NCI-H2029 (cell line): ENCODE results near the gene TANC2.

Experiments used
- DNase-seq: peaks from one replicate; lab custom pipeline; 2025; lab: John Stamatoyannopoulos, UW

TANC2 gene

GRCh38 chr17:62965686-62966425, at the start of gene TANC2:
Gene TANC2, plus strand, starts transcription at chr17:62966235. Its CDS starts 43,325 bp downstream, at chr17:63009560.
- peak; percentile 54 for DNase-seq

DNA sequence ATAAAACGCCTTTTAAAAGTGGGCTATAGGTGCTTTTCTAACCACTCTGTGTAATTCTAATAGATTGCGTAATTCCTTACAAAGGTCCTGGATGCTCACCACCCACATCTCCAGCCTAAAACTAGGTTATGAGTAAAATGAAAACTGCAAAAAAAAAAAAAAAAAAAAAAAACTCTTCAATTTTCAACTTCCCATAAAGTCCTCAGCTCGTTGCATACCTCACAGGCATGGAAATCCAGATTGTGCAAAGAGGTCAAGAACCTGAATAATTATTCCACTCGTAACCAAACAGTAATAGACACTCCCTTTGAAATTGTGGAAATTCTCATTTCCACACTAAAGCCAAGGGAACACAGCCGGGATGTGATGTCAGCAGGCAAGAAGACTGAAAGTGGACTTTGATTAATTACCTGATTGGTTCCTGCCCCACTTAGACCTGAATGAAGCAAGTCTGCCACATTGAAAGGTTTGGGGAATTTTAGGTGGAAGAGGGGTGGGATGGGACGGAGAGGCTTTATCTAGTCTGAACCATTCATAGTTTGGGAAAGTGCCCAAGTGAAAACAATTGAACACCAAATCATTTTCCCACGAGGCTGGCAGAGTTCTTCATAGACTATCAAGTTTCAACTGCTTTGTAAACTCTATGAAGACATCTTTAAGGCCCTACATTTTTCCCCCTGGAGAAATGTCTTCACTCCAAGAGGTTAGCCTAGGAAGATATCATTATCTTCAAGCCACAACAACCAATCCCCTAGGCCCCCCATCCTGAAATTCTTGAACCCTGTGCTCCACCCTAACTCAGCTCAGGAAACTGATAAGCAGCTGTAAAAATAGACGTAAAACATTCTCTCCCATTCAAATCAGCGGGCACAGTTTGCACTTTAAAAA, 49.1 kb upstream of the TANC2 start:
- DNase-seq = no peak

- no peak for DNase-seq
Measured at GRCh38 chr17:62919388-62919787, 46.6 kb upstream of the TANC2 start.

- no peak for DNase-seq
Measured at GRCh38 chr17:62920300-62920699, 45.7 kb upstream of the TANC2 start.

GRCh38 chr17:62921817-62922216, 44.2 kb upstream of the TANC2 start:
- DNase-seq = no peak

DNA sequence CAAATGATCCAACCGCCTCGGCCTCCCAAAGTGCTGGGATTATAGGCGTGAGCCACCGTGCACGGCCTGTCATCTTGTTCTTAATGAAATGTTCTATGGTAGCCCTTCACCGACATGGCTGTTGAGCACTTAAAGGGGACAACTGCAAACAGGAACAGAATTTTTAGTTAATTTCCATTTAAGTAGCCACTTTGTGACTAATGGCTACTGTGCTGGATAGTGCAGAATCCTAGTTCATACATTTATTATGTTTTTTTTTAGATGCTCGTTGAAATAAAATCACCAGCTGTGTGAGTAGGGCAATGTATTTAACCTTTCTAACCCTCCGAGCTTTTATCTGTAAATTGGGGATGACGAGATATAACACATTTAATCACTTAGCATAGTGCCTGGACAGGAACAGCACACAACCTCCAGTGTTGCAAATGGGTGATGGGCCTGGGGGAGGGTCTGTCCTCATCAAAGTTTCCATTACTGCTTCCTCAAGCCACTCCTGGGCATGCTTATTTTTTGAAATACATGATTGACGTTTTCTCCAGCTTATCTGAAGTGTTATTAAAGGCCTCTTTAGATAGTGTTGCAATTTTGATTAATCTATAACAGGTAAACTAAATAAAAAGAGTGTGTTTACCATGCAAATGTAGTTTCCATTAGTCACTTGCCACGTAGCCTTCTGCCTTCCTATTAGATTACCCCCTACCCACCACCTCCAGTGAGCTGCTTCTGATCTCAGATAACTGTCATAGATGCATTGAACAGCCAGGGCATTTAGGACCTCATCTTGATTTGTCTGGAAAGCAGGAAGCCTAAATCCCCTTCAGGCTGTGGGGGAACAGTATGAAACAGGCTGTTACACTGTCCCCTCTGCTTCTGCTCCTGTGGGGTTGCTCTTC, 42.5 kb upstream of the TANC2 start:
- DNase-seq = no peak

- no peak for DNase-seq
Measured at GRCh38 chr17:62925267-62925836, 40.7 kb upstream of the TANC2 start.

DNA sequence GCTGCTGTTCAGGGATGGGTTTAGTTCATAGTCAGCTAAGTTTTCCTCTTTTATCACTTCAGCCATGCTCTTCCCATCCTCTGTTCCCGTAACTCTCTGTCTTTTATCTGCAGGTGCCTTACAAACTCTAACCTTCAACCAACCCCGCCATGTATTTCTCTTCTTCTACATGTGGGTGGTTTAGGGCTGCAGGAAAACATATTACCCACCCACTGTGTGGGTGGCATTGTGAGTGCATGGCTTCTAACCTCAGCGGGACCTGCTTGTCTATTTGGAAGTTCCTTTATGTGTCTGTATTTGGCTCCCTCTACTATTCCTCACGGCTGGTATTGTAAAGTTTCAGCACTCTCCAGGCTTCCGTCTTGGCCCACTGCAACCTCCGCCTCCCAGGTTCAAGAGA, 39.0 kb upstream of the TANC2 start:
- DNase-seq = no peak

- no peak for DNase-seq
Measured at GRCh38 chr17:62929320-62929719, 36.7 kb upstream of the TANC2 start.

DNA sequence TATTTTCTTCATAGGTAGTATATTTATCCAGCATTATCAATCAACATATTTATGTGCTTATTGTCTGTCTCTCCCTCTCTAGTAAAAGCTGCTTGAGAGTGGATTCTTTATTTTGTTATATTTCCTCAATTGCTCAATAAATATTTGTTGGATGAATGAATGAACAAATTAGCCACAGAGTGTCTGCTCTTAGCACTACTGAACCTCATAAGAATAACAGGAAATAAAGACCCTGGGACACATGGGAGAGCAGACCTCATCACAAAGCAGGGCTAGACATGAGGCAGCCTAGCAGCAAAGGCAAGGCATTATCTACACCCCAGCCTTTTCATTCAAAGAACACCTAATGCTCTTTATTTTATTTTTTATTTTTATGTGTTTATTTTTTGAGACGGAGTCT, 34.9 kb upstream of the TANC2 start:
- no peak for DNase-seq

DNA sequence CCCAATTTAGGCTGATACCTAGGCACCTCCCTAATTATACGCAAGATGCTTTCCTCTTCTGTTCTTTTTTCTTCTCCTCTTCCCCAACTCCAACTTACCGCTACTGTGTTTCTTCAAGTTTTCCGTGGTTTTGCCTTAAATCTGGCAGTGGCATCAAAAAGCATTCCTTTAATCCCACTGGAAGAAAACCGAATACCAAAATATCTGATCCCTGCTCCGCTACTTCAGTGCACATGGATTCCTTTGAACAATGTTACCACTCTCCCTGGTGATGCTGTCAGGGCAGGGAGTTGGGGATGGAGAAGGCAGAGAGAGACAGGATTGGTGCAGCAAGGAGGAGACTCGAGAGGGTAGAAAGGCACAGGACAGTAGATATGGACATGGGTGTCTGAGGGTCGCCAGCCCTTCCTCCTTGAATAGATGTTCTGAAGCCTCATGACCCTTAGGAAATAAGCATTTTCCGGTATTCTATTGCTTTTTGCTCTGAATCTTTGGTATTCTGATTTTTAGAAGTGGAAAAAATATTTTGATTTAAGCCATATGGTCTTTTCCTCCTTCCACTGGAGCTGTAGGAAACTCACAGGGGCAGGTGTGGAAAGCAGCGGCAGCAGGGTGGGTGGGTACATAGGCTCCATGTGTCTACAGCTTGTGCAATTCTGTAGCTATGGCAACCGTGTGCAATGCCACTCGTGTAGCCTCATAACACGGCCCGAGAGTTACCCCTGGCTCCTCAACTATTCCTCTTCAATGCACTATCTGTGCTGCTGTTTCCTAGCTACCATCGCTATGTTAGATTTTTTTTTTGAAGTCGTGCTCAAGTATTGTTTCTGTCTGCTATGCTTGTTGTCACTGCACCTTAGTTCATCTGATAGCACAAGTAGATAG, 32.3 kb upstream of the TANC2 start:
- peak; percentile 7 for DNase-seq

- DNase-seq = no peak
Measured at GRCh38 chr17:62935098-62935497, 30.9 kb upstream of the TANC2 start.

DNA sequence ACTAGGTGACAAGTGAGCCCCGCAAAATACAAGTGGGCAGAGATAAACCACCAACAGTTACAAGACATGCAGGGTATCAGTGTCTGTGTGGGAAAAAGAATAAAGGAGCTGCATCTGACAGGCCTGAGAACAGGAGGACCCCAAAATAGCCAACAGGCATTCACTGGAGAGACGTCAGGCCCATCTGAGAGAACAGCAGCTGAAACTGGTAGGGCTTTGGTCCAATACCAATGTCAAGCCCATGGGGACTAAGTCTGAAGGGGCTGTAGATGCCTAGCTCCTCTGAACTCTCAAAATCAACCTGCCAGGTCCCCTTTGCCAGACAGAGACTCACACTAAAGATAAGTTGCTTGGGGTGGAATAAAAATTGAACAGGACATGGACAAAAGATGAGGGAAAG, 30.5 kb upstream of the TANC2 start:
- DNase-seq = no peak

DNA sequence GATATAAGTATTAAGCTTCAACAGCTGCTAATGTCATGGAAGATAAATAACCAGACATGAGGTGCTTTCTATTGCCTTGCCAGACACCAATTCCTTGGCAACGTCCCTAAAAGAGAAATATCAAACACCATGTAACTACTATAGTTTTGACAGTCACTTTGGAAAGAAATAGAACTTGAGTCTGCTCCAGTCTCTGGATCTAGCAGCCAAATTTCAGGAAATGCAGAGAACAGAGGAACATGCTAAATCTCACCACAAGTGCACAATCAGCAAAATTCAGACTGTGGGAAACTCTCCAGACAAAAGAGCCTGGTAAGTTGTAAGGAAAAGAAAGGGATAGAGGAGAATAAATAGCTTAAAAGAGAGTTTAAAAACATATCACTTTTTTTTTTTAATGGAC, 28.4 kb upstream of the TANC2 start:
- DNase-seq = no peak

DNA sequence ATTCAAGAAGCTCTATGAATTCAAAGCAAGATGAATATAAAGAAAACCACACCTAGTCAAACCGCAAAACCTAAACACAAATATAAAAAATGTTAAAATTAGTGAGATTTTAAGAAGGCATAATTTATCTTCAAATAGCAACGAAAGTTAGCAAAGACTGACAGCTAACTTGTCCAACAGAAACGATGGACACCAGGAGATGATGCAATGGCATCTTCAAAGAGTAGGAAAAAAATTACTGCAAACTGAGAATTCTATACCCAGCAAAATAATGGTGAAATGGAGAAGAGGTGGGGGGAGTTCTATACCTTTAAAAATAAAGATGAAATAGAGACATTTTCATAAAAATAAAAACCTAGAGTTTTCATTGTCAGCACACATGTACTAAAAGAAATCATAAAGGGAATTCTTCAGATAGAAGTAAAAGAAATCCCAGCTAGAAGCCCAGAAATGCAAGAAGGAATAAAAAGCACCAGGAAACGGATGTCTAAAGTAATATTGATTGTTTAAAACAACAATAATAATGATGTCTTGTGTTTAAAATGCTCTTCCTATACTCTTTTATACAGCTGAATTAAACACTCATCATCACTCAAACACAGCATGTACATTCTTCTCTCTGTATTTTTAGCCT, 24.6 kb upstream of the TANC2 start:
- no peak for DNase-seq

DNA sequence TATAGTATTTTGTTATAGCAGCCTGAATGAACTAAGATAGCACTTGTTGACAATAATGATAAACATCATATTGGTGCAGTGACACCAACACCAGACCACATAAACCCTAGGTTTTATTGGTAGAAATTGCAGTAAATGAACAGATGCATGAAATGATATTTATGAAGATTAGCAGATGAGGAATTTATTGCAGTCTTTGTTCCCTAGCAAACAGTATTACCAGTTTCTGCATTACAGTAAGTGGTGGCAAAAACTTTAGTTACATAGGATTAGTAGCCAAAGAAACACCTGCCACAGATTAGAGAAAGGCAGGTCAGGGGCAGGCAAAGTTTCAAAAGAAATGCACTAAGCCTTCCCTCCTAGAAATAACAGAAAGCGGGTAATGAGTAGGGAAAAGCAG, 17.7 kb upstream of the TANC2 start:
- DNase-seq = no peak

GRCh38 chr17:62949036-62949435, 17.0 kb upstream of the TANC2 start:
- no peak for DNase-seq

DNA sequence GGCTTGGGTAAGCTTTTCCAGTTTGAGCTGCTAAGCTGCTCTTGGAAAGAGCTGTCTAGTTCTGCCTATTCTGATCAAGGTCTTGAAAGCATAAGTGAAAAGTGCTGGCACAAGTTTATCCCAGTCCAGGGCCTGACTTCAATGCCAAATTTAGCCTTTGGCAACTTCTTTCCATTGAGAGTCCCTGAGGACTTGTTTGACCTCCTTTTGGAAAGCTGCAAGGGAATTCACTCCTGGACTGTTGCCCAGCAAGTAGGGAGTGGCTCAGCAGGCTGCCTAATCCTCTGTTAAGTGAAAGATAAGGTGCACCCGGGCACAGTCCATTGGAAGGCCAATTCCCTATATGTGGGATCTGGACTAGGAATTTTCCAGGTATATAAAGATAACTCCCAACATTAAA, 16.0 kb upstream of the TANC2 start:
- no peak for DNase-seq

DNA sequence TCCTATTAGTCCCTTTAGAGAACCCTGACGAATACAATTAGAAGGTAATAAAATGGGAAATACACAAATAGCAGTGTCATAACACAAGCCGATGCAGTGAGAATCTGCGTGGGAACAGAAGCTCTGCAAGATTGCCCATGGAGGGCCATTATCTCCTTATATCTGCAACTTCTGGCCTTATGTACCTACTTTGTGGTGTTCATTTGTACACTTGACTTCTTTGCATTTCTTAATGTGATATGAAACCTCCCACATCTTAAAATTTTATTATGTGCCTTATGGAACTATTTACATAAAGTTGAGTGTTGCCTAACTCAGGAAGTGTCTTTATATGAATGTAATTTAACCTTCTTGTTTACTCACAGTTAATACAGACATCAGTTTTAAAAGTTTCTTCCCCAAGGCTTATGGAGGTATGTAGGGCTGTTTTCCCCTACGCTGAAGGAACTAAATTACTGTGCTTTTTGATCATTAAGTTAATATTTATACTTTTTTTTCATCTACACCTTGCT, 10.1 kb upstream of the TANC2 start:
- no peak for DNase-seq

- no peak for DNase-seq
Measured at GRCh38 chr17:62963296-62963695, 2.7 kb upstream of the TANC2 start.
